Suprapubic skin (tissue), 4 donors: Measurements from ENCODE around the gene DDX4.

ENCODE experiments used
- CTCF ChIP-seq, 2 donors: fragments of 200-600 bp in 1 of 2; fragments of 450-650 bp in 1 of 2; sonication (generic) in 1 of 2; IDR thresholded peaks; one replicate each; pipeline ENCODE4 v1.5.1; 2016 to 2019; ENCODE audit warnings: antibody characterized with exemption in 2 of 2, mild to moderate bottlenecking in 1 of 2, moderate library complexity in 1 of 2
- EP300 ChIP-seq: sonication (generic); formaldehyde crosslinking; IDR thresholded peaks from one replicate; pipeline ENCODE4 v1.6.1; 2017; ENCODE audit warnings: antibody characterized with exemption
- POLR2A ChIP-seq, 2 donors: fragments of 450-650 bp; IDR thresholded peaks; one replicate each; pipeline ENCODE4 v1.6.1; 2017; ENCODE audit warnings: antibody characterized with exemption in 2 of 2, mild to moderate bottlenecking in 2 of 2, moderate library complexity in 2 of 2
- POLR2AphosphoS5 ChIP-seq, 3 donors: sonication (generic); formaldehyde crosslinking; IDR thresholded peaks; one replicate each; pipeline ENCODE4 v1.6.1; 2017; ENCODE audit warnings: antibody characterized with exemption in 3 of 3

GRCh38 chr5:55821731-55822512 lies 84.1 kb downstream of the DDX4 start:
- TF ChIP-seq EP300 = no peak
- TF ChIP-seq POLR2A (IDR thresholded peaks at IDR 0.05) = no peak
- TF ChIP-seq CTCF (IDR thresholded peaks at IDR 0.05) = no peak
- TF ChIP-seq POLR2AphosphoS5 (IDR thresholded peaks at IDR 0.05) = no peak
